Measurements from ENCODE around the gene AGMO. TPM values are rescaled to one million over a fixed set of nuclear protein-coding genes. Genes with fewer than 3 reads are reported as not detected.

Gene AGMO
- total and polyA plus RNA-seq, 2 of the 8 experiments (the other 6 are each of a cell fraction or from before 2014, with no cell fraction given): 0.22 to 0.45 TPM

DNA sequence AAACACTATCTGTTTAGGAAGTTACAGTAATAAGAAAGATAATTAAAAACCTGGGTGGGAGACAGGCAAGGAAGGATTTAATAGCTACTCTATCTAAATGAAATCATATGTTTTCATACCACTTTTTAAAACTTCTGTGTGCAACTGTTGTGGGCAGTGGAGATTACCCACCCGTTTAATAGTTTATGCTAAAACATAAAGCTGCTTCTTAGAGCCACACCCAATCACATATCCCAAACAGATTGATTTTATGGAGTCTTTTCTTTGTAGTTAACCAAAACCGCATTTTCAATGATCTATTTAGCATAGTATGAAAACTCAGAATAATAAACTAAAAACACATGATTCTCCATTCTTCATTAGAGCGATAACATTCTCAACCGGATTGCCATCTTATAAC, 304.1 kb downstream of the AGMO start:
- POLR2A ChIA-PET (ENCODE audit: partially characterized antibody): no interaction called here
- H3K23me2 ChIP-seq (ENCODE audit: low read depth, low read length): no peaks in the 10 kb centered on the region
- TF ChIP-seq SP4 (IDR thresholded peaks at IDR 0.05; ENCODE audit: low read length) (no peak), KDM5A (IDR thresholded peaks at IDR 0.05; ENCODE audit: low read length) (no peak), MAFK (IDR thresholded peaks at IDR 0.05; ENCODE audit: low read depth, low read length) (no peak), GTF2F1 (IDR thresholded peaks at IDR 0.05; ENCODE audit: borderline replicate concordance, low read depth, low read length) (no peak), KDM4A (IDR thresholded peaks at IDR 0.05; ENCODE audit: low read depth, low read length, severe bottlenecking) (no peak), TBP (IDR thresholded peaks at IDR 0.05; ENCODE audit: low read depth, low read length) (no peak), TCF12 (IDR thresholded peaks at IDR 0.05; ENCODE audit: low read depth, low read length) (no peak), SIRT6 (IDR thresholded peaks at IDR 0.05; ENCODE audit: low read length) (no peak), JUN (IDR thresholded peaks at IDR 0.05; ENCODE audit: low read depth, low read length) (no peak)
- no peak overlapping the region for H4K8ac ChIP-seq (ENCODE audit: extremely low read depth, insufficient read depth, low read length)
- no peak overlapping the region for H2BK15ac ChIP-seq (ENCODE audit: low read length)
- no peaks in the 10 kb centered on the region for H3K79me2 ChIP-seq (ENCODE audit: control insufficient read depth in 1 of 2, insufficient read depth in 2 of 2, low read length in 2 of 2)
- no peak overlapping the region for H2BK120ac ChIP-seq (replicated peaks; ENCODE audit: low read depth, low read length)
- H2AK5ac ChIP-seq (ENCODE audit: low read depth, low read length): no peak overlapping the region
- no peaks in the 10 kb centered on the region for H4K20me1 ChIP-seq (replicated peaks in 1 of 2; ENCODE audit: control insufficient read depth in 1 of 2, insufficient read depth in 2 of 2, low read length in 2 of 2)
- H3K23ac ChIP-seq (ENCODE audit: insufficient read length): no peak overlapping the region
- H3K4me3 ChIP-seq (ENCODE audit: extremely low read depth in 1 of 4, insufficient read depth in 2 of 4, low read depth in 3 of 4, low read length in 4 of 4): no peak overlapping the region
- H2BK20ac ChIP-seq (ENCODE audit: low read length): no peak overlapping the region
- 97% methylated on average over 4 of the region's 4 CpGs; no CpG with 5 or more reads in 1 of the 2 experiments for WGBS, 2 experiments (ENCODE audit: extremely low coverage in 1 of 2, insufficient coverage in 1 of 2, insufficient read length in 1 of 2, insufficient replicate concordance in 2 of 2, low coverage in 1 of 2, low lambda C conversion rate in 2 of 2, missing lambda C conversion rate in 1 of 2)
- H3K4ac ChIP-seq (replicated peaks; ENCODE audit: insufficient read length, low read depth, low read length): no peak overlapping the region
- H3K79me1 ChIP-seq (ENCODE audit: low read depth, low read length): no peaks in the 10 kb centered on the region
- no peak overlapping the region for H4K91ac ChIP-seq (replicated peaks; ENCODE audit: insufficient read length, low read length)
- H3K18ac ChIP-seq (ENCODE audit: extremely low read depth, low read length): no peak overlapping the region
- no peak overlapping the region for H2BK5ac ChIP-seq (ENCODE audit: low read depth, low read length)
- H3K56ac ChIP-seq (replicated peaks; ENCODE audit: insufficient read length, low read depth, low read length): no peak overlapping the region
- no peaks in the 10 kb centered on the region for H3K36me3 ChIP-seq (ENCODE audit: control insufficient read depth in 2 of 4, insufficient read depth in 4 of 4, low read length in 3 of 4)
- no peak overlapping the region for H3K9ac ChIP-seq (replicated peaks in 1 of 4; ENCODE audit: extremely low read depth in 1 of 4, low read depth in 3 of 4, low read length in 3 of 4)
- no peaks in the 10 kb centered on the region for H3K4me1 ChIP-seq (replicated peaks in 1 of 4; ENCODE audit: control insufficient read depth in 3 of 4, insufficient read depth in 4 of 4, low read length in 3 of 4)
- FAIRE-seq (no peak), DNase-seq (ENCODE audit: low read depth in 1 of 2, low spot score in 2 of 2) (no peak)
- H4K5ac ChIP-seq (ENCODE audit: insufficient read length, low read depth, low read length): no peak overlapping the region
- no peak overlapping the region for H2BK12ac ChIP-seq (ENCODE audit: low read depth, low read length)
- H3K9me3 ChIP-seq (ENCODE audit: insufficient read depth in 2 of 2, low read depth in 1 of 2, low read length in 1 of 2): no peaks in the 10 kb centered on the region
- no peak overlapping the region for H3K4me2 ChIP-seq (ENCODE audit: insufficient read depth in 1 of 2, low read depth in 2 of 2, low read length in 2 of 2)
- CTCF ChIA-PET (ENCODE audit: partially characterized antibody): interaction anchor here (1.0 kb wide), 1 partner anchor 59 kb away, joined by 3 read pairs; no protein-coding TSS in a partner anchor
- no peak overlapping the region for H3K27ac ChIP-seq (ENCODE audit: low read depth, low read length)
- H3K14ac ChIP-seq (ENCODE audit: insufficient read length): no peak overlapping the region
- H3K27me3 ChIP-seq (replicated peaks in 1 of 4; ENCODE audit: control insufficient read depth in 3 of 4, extremely low read depth in 1 of 4, insufficient read depth in 3 of 4, low read length in 3 of 4): no peaks in the 10 kb centered on the region
- H2AFZ ChIP-seq (ENCODE audit: low read length): no peak overlapping the region
